WI38 (cell line): ENCODE results near the gene DGKE.

Source experiments
- H3K4me3 ChIP-seq: 2 replicates; pipeline ENCODE4 v1.5.1; 2011; ENCODE audit warnings: low read depth, mild to moderate bottlenecking, control low read depth, low read length
- CTCF ChIP-seq: IDR thresholded peaks from 2 replicates; pipeline ENCODE4 v1.5.1; 2012; ENCODE audit warnings: low read depth, mild to moderate bottlenecking, control low read depth, low read length

The DGKE gene

GRCh38 chr17:56795221-56795865, 38.6 kb upstream of the DGKE start:
- TF ChIP-seq CTCF, result no peak
- no peak overlapping the region for H3K4me3 ChIP-seq

GRCh38 chr17:56796536-56796935, 37.4 kb upstream of the DGKE start:
- TF ChIP-seq CTCF, result no peak
- no peak overlapping the region for H3K4me3 ChIP-seq

- TF ChIP-seq CTCF, result no peak
- no peak overlapping the region for H3K4me3 ChIP-seq
These were observed 35.0 kb upstream of the DGKE start for GRCh38 chr17:56798916-56799315.

GRCh38 chr17:56801459-56802178, 32.3 kb upstream of the DGKE start:
- no peak for TF ChIP-seq CTCF
- no peak overlapping the region for H3K4me3 ChIP-seq

GRCh38 chr17:56803071-56803470, 30.9 kb upstream of the DGKE start:
- H3K4me3 ChIP-seq, result no peak overlapping the region
- TF ChIP-seq CTCF, result no peak

- H3K4me3 ChIP-seq, result no peak overlapping the region
- no peak for TF ChIP-seq CTCF
These were observed 29.5 kb upstream of the DGKE start for GRCh38 chr17:56804454-56804853.

- no peak overlapping the region for H3K4me3 ChIP-seq
- no peak for TF ChIP-seq CTCF
These were observed 27.0 kb upstream of the DGKE start for GRCh38 chr17:56806949-56807348.
